Measurements from ENCODE around the gene SHISA2.

SHISA2 gene

DNA sequence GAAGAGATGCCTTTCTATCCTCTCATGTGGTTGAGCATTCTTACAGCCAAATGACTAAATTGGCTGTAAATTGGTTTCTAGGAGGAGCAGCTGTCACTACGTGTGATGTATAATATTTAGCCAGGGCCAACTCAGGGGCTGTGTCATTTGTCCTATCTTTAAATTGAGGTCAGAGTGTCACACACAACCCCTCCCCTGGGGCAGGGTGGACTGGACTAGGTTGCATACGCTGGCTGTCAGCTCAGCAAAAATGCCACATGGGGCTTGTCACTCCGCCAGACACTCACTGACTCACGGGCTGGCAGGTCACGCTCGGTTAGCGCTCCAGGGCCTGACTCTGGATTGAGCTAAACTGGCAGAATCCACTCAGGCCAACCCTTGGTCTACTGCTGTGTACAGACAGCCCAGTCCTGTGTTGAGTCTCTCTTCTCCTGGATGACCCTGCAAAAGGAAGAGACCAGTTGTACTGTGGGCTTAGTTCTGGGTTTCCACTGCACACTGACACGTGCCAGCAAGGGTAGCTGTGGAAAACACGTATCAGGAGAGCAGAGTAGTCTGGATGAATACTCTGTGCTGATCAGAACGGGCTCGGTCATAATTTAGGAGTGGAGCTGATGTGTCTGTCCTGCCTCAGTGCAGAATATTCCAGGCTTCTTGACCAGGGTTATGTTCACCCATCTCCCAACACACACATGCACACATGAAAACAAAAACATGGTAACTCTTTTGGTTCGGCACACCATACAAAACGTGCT, 29.1 kb downstream of the SHISA2 start:
- Histone ChIP-seq H3K4me1 (ENCODE audit: insufficient read depth, low read length, severe bottlenecking) (no peaks in the 10 kb centered on the region), H3K27ac (ENCODE audit: low read depth, low read length, poor library complexity, severe bottlenecking) (no peak overlapping the region), H3F3A (ENCODE audit: insufficient read depth, low read length) (no peaks in the 10 kb centered on the region), H3K4me2 (ENCODE audit: low read length) (no peak overlapping the region), H3K79me2 (ENCODE audit: insufficient read depth, low read length) (no peaks in the 10 kb centered on the region), H3K36me3 (ENCODE audit: insufficient read depth, low read length) (no peaks in the 10 kb centered on the region), H2AFZ (ENCODE audit: low read length) (no peak overlapping the region), H4K20me1 (ENCODE audit: insufficient read depth, low read length) (no peaks in the 10 kb centered on the region), H3K4me3 (ENCODE audit: low read depth, low read length, poor library complexity, severe bottlenecking) (no peak overlapping the region), H3K9ac (ENCODE audit: low read length) (no peak overlapping the region), H3K27me3 (ENCODE audit: insufficient read depth, low read length) (no peaks in the 10 kb centered on the region; the same call in 1 of the 2 replicates), H3K9me2 (ENCODE audit: low read depth, low read length) (no peaks in the 10 kb centered on the region), H3K9me3 (ENCODE audit: low read length) (no peaks in the 10 kb centered on the region)
- TF ChIP-seq EZH2 (IDR thresholded peaks at IDR 0.05; ENCODE audit: borderline replicate concordance, low read length) = no peak
- TF ChIP-seq, protein P1, sequence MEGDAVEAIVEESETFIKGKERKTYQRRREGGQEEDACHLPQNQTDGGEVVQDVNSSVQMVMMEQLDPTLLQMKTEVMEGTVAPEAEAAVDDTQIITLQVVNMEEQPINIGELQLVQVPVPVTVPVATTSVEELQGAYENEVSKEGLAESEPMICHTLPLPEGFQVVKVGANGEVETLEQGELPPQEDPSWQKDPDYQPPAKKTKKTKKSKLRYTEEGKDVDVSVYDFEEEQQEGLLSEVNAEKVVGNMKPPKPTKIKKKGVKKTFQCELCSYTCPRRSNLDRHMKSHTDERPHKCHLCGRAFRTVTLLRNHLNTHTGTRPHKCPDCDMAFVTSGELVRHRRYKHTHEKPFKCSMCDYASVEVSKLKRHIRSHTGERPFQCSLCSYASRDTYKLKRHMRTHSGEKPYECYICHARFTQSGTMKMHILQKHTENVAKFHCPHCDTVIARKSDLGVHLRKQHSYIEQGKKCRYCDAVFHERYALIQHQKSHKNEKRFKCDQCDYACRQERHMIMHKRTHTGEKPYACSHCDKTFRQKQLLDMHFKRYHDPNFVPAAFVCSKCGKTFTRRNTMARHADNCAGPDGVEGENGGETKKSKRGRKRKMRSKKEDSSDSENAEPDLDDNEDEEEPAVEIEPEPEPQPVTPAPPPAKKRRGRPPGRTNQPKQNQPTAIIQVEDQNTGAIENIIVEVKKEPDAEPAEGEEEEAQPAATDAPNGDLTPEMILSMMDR (IDR thresholded peaks at IDR 0.05; ENCODE audit: low read length) = no peak

DNA sequence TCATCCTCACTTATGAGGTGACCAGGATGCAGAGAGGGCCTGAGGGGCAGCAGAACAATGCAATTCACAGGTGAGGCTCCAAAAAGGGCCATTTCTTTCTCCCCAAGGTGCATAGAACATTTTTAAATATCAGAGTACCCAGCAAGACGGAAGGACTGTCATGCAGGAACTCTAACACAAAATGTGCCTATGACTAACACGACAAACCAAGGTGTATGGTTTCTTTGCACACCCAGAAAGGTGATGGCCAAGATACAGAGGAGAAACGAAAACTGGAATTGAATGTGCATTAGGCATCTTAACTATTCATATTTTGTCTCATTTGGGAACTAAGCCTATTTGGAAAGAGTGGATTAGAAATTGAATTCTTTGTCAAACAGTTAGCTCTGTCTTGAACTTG, 29.9 kb downstream of the SHISA2 start:
- no peaks in the 10 kb centered on the region for H3K79me2 ChIP-seq (ENCODE audit: insufficient read depth, low read length)
- no peaks in the 10 kb centered on the region for H3K36me3 ChIP-seq (ENCODE audit: insufficient read depth, low read length)
- no peak overlapping the region for H2AFZ ChIP-seq (ENCODE audit: low read length)
- H3K27me3 ChIP-seq (ENCODE audit: insufficient read depth, low read length) = no peaks in the 10 kb centered on the region; the same call in 1 of the 2 replicates
- H4K20me1 ChIP-seq (ENCODE audit: insufficient read depth, low read length) = no peaks in the 10 kb centered on the region
- no peaks in the 10 kb centered on the region for H3K4me1 ChIP-seq (ENCODE audit: insufficient read depth, low read length, severe bottlenecking)
- no peaks in the 10 kb centered on the region for H3K9me3 ChIP-seq (ENCODE audit: low read length)
- H3F3A ChIP-seq (ENCODE audit: insufficient read depth, low read length) = no peaks in the 10 kb centered on the region
- TF ChIP-seq, protein P1 (IDR thresholded peaks at IDR 0.05; ENCODE audit: low read length) = no peak
- no peak for TF ChIP-seq EZH2 (IDR thresholded peaks at IDR 0.05; ENCODE audit: borderline replicate concordance, low read length)
- H3K4me3 ChIP-seq (ENCODE audit: low read depth, low read length, poor library complexity, severe bottlenecking) = no peak overlapping the region
- H3K9ac ChIP-seq (ENCODE audit: low read length) = no peak overlapping the region
- no peak overlapping the region for H3K4me2 ChIP-seq (ENCODE audit: low read length)
- H3K9me2 ChIP-seq (ENCODE audit: low read depth, low read length) = no peaks in the 10 kb centered on the region
- H3K27ac ChIP-seq (ENCODE audit: low read depth, low read length, poor library complexity, severe bottlenecking) = no peak overlapping the region

DNA sequence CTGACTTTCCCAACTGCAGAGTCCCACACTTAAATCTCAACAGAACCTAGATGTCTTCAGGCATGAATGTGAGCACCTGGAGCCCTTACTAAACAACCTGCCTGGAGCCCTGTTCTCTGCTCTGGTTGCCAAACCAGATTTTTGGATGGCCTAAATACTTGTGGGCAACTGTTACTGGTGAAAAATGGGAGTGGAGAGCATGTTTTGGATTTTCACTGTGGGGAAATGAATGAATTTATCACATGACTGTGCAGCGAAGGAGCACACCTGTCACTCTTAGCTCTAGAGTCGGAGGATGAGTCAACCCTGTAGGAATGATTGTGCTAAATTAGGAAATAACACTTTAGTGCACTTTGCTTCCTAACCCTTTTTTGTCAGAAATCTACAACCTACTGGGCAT, 30.3 kb downstream of the SHISA2 start:
- TF ChIP-seq, protein P1 (IDR thresholded peaks at IDR 0.05; ENCODE audit: low read length) = no peak
- TF ChIP-seq EZH2 (IDR thresholded peaks at IDR 0.05; ENCODE audit: borderline replicate concordance, low read length) = no peak
- no peak overlapping the region for H3K4me2 ChIP-seq (ENCODE audit: low read length)
- no peaks in the 10 kb centered on the region for H3K9me3 ChIP-seq (ENCODE audit: low read length)
- no peaks in the 10 kb centered on the region for H3K79me2 ChIP-seq (ENCODE audit: insufficient read depth, low read length)
- no peaks in the 10 kb centered on the region; the same call in 1 of the 2 replicates for H3K27me3 ChIP-seq (ENCODE audit: insufficient read depth, low read length)
- H2AFZ ChIP-seq (ENCODE audit: low read length) = no peak overlapping the region
- H3K27ac ChIP-seq (ENCODE audit: low read depth, low read length, poor library complexity, severe bottlenecking) = no peak overlapping the region
- H3K36me3 ChIP-seq (ENCODE audit: insufficient read depth, low read length) = no peaks in the 10 kb centered on the region
- no peaks in the 10 kb centered on the region for H3K4me1 ChIP-seq (ENCODE audit: insufficient read depth, low read length, severe bottlenecking)
- no peaks in the 10 kb centered on the region for H4K20me1 ChIP-seq (ENCODE audit: insufficient read depth, low read length)
- H3F3A ChIP-seq (ENCODE audit: insufficient read depth, low read length) = no peaks in the 10 kb centered on the region
- H3K9me2 ChIP-seq (ENCODE audit: low read depth, low read length) = no peaks in the 10 kb centered on the region
- no peak overlapping the region for H3K4me3 ChIP-seq (ENCODE audit: low read depth, low read length, poor library complexity, severe bottlenecking)
- H3K9ac ChIP-seq (ENCODE audit: low read length) = no peak overlapping the region

Data from OCI-LY1 (cell line).